Measurements from ENCODE around the gene FMNL1. TPM values are rescaled to one million over a fixed set of nuclear protein-coding genes. Genes with fewer than 3 reads are reported as not detected.
A peak's percentile ranks its signal among the peaks of the same experiment; 100 is the strongest.

The FMNL1 gene
- polyA plus RNA-seq, 4 donors: 3.1 to 15.4 (median 6.9) TPM

DNA sequence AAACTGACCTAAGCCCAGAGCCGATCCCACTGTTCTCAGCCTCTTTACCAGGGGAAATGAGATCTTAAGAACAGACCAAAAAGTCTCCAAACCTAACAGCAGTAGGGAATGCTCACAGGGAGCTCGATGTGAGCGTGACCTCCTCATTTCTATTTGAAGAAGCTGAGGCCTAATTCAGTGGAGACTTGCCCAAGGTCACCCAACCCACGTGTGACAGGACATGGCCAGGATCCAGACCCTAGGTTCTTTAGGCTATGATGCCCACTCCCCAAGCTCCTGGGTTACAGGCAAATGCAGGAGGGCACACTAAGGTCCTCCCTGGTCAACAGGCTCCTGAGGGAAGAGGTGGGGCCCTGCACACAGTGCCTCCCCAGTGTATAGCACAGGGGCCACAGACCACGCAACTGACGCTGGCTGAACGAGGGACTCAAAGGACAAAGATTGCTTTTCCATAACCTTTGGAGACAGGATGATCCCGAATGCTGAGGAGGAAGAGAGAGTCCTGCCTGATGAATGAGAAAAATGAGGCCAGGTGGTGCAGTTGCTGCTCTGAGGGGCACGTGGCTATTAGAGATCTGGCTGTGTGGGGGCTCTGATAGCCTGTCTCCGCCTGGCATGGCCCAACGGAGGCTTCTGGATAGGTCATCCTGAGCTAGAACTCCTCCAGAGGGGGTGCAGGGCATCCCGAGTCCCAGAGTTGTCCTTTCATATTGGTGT is 71.2 kb downstream of the FMNL1 start:
- FAIRE-seq: no peak
- peaks cover 40 to 67% (median 46%) of the 10 kb centered on the region in 3 donors for H3K4me1 ChIP-seq (ENCODE audit: control insufficient read depth in 3 of 3, insufficient read depth in 2 of 3, low read depth in 1 of 3, low read length in 2 of 3)
- no peaks in the 10 kb centered on the region for H3K9me3 ChIP-seq (ENCODE audit: control insufficient read depth in 2 of 2, insufficient read depth in 1 of 2, low read depth in 1 of 2, low read length in 1 of 2)
- no peaks in the 10 kb centered on the region for H3K27me3 ChIP-seq (ENCODE audit: control insufficient read depth in 3 of 3, insufficient read depth in 3 of 3, low read length in 3 of 3)
- peak overlapping the region; percentile 59 to 88 (median 62) for H3K27ac ChIP-seq (ENCODE audit: low read depth in 1 of 3, low read length in 2 of 3)
- 43 to 64% (median 52%) methylated on average over 12 of the region's 12 CpGs for WGBS, 3 donors
- H3K36me3 ChIP-seq (ENCODE audit: control insufficient read depth in 3 of 3, insufficient read depth in 2 of 3, low read depth in 1 of 3, low read length in 3 of 3): peaks cover 7 to 40% (median 9%) of the 10 kb centered on the region in 3 donors
- no peak overlapping the region for H3K4me3 ChIP-seq (ENCODE audit: low read depth in 1 of 3, low read length in 3 of 3)
- DNase-seq: peak in 1 of 2 donors; percentile 26

DNA sequence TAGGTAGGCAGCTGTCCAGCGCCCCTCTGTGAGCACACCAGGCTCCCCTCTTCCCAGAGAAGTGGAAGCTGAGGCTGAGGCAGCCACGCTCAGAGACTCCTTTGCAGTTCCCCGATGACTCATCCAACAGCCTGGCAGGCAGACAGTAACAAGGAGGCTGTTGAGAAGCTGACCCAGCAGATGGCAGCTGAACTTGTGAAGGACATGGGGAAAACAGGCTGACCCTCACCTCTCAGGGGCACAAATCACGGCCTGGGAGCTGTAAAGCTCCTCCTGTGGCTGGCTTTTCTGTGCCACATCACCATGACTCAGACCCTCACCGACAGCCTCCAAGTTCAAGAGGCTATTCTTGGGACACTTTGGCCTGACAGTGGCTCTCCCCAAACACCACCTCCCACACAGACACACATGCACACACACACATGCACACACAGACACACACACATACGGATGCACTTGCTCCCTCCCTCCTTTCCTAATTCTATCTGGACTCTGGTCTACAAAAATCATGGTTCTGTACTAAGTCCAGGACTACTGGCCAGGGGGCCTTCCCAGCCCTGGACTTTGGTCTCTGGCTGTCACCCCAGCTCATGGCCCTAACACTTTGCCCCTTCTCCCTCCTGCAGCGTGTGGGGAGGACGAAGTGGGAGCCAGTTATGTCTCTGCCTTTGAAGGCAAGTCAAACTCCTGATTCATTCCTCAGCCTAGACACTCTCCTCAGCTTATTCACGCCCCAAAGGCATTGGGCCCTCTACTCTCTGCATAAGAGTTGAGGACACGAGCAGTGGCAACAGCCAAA is 71.9 kb downstream of the FMNL1 start:
- Histone ChIP-seq H3K4me1 (ENCODE audit: control insufficient read depth in 3 of 3, insufficient read depth in 2 of 3, low read depth in 1 of 3, low read length in 2 of 3) (peaks cover 36 to 60% (median 45%) of the 10 kb centered on the region in 3 donors), H3K27me3 (ENCODE audit: control insufficient read depth in 3 of 3, insufficient read depth in 3 of 3, low read length in 3 of 3) (no peaks in the 10 kb centered on the region), H3K27ac (ENCODE audit: low read depth in 1 of 3, low read length in 2 of 3) (peak overlapping the region; percentile 59 to 88 (median 62)), H3K9me3 (ENCODE audit: control insufficient read depth in 2 of 2, insufficient read depth in 1 of 2, low read depth in 1 of 2, low read length in 1 of 2) (no peaks in the 10 kb centered on the region), H3K4me3 (ENCODE audit: low read depth in 1 of 3, low read length in 3 of 3) (no peak overlapping the region), H3K36me3 (ENCODE audit: control insufficient read depth in 3 of 3, insufficient read depth in 2 of 3, low read depth in 1 of 3, low read length in 3 of 3) (peaks cover 5 to 35% (median 8%) of the 10 kb centered on the region in 3 donors)
- DNase-seq: peak; percentile 64 to 90
- no peak for FAIRE-seq
- 15 to 40% (median 35%) methylated on average over 10 of the region's 10 CpGs for WGBS, 3 donors

DNA sequence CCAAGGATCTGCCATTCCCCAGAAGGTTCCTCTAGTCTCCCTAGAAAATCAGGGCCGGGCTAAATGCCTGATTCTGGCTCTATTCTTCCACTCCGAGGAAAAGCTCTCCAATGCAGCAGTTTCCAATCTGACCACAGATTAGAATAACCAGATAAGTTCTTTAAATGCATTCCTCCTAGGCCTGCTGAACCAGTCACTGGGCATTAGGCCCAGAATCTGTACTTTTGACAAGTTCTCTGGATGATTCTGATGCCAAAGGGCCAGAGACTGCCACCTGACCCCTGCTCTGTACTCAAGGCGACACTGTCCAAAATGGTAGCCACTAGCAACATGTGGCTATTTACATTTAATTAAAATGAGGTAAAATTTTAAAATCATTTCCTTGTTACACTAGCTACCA is 72.8 kb downstream of the FMNL1 start:
- DNase-seq (peak in 1 of 2 donors; percentile 34), FAIRE-seq (no peak)
- no peaks in the 10 kb centered on the region for H3K9me3 ChIP-seq (ENCODE audit: control insufficient read depth in 2 of 2, insufficient read depth in 1 of 2, low read depth in 1 of 2, low read length in 1 of 2)
- H3K27me3 ChIP-seq (ENCODE audit: control insufficient read depth in 3 of 3, insufficient read depth in 3 of 3, low read length in 3 of 3): no peaks in the 10 kb centered on the region
- H3K36me3 ChIP-seq (ENCODE audit: control insufficient read depth in 3 of 3, insufficient read depth in 2 of 3, low read depth in 1 of 3, low read length in 3 of 3): peaks cover 0 to 33% (median 4%) of the 10 kb centered on the region in 3 donors
- peak overlapping the region; percentile 59 to 88 (median 62) for H3K27ac ChIP-seq (ENCODE audit: low read depth in 1 of 3, low read length in 2 of 3)
- peaks cover 35 to 51% (median 39%) of the 10 kb centered on the region in 3 donors for H3K4me1 ChIP-seq (ENCODE audit: control insufficient read depth in 3 of 3, insufficient read depth in 2 of 3, low read depth in 1 of 3, low read length in 2 of 3)
- 32 to 48% (median 40%) methylated on average over 3 of the region's 3 CpGs for WGBS, 3 donors
- H3K4me3 ChIP-seq (ENCODE audit: low read depth in 1 of 3, low read length in 3 of 3): no peak overlapping the region

DNA sequence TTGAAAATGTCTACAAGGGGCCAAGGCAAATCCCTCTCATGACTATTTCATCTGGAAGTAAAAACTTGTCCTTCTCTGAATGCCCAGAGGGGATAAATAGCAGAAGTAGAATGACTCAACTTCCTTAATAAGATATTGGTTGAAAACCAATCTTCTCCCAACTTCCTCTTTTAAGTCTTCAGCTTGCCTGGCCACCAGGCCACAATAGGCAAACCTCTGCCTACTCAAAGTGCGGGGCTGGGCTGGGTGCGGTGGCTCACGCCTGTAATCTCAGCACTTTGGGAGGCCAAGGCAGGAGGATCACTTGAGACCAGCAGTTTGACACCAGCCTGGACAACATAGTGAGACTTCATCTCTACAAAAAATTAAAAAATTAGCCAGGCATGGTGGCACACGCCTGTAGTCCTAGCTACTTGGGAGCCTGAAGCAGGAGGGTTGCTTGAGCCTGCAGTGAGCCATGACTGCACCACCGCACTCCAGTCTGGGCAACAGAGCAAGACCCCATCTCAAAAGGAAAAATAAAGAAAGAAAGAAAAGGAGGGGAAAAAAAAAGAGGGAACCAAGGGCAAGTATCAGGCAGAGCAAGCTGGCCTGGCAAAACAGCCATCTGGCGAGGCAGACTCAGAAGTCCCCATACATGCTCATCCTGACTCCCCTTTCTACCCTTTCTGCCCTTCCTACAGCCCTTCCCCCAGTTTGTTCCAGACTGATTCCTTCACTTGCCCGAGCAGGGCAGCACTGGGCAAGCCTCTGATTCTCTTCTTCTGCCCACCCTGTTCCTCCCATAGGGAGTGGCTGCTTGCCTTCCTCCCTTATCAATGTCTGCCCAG is 74.5 kb downstream of the FMNL1 start:
- Histone ChIP-seq H3K36me3 (ENCODE audit: control insufficient read depth in 3 of 3, insufficient read depth in 2 of 3, low read depth in 1 of 3, low read length in 3 of 3) (peaks cover 0 to 20% (median 0%) of the 10 kb centered on the region in 3 donors), H3K4me1 (ENCODE audit: control insufficient read depth in 3 of 3, insufficient read depth in 2 of 3, low read depth in 1 of 3, low read length in 2 of 3) (peaks cover 34 to 43% (median 35%) of the 10 kb centered on the region in 3 donors), H3K4me3 (ENCODE audit: low read depth in 1 of 3, low read length in 3 of 3) (no peak overlapping the region), H3K9me3 (ENCODE audit: control insufficient read depth in 2 of 2, insufficient read depth in 1 of 2, low read depth in 1 of 2, low read length in 1 of 2) (no peaks in the 10 kb centered on the region), H3K27me3 (ENCODE audit: control insufficient read depth in 3 of 3, insufficient read depth in 3 of 3, low read length in 3 of 3) (no peaks in the 10 kb centered on the region), H3K27ac (ENCODE audit: low read depth in 1 of 3, low read length in 2 of 3) (peak overlapping the region; percentile 14 to 60 (median 29))
- FAIRE-seq (no peak), DNase-seq (no peak)
- 72 to 81% (median 72%) methylated on average over 7 of the region's 7 CpGs for WGBS, 3 donors

DNA sequence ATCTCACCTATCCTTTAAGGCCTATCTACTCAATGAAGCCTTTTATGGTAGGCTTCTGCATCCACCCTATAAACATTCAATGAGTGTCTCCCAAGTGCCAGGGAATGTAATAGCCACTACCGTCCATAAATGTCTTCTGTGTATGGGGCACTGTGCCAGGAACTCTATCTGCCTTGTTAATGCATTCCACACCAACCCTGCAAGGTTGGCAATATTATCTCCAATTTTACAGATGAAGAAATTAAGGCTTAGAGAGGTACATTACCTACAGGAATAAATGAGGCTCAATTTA is 75.1 kb downstream of the FMNL1 start:
- peaks cover 31 to 38% (median 35%) of the 10 kb centered on the region in 3 donors for H3K4me1 ChIP-seq (ENCODE audit: control insufficient read depth in 3 of 3, insufficient read depth in 2 of 3, low read depth in 1 of 3, low read length in 2 of 3)
- DNase-seq: peak in 1 of 2 donors; percentile 90

More for the DNA sequence above, 75.1 kb downstream of the FMNL1 start:
- Histone ChIP-seq H3K9me3 (ENCODE audit: control insufficient read depth in 2 of 2, insufficient read depth in 1 of 2, low read depth in 1 of 2, low read length in 1 of 2) (no peaks in the 10 kb centered on the region), H3K36me3 (ENCODE audit: control insufficient read depth in 3 of 3, insufficient read depth in 2 of 3, low read depth in 1 of 3, low read length in 3 of 3) (peaks cover 0 to 20% (median 0%) of the 10 kb centered on the region in 3 donors), H3K4me3 (ENCODE audit: low read depth in 1 of 3, low read length in 3 of 3) (no peak overlapping the region), H3K27me3 (ENCODE audit: control insufficient read depth in 3 of 3, insufficient read depth in 3 of 3, low read length in 3 of 3) (no peaks in the 10 kb centered on the region), H3K27ac (ENCODE audit: low read depth in 1 of 3, low read length in 2 of 3) (peak overlapping the region in 2 of 3 donors; percentile 29 to 60)
- WGBS, 3 donors: 0 to 31% (median 30%) methylated on average over 1 of the region's 1 CpG
- no peak for FAIRE-seq

Other genes starting within 250 kb of the FMNL1 start
- 10 to 100 TPM in 2 of 4 donors, 1 to 10 TPM in 2; 4.2 to 22.5 (median 11.4) TPM for gene DCAKD, start 170.3 kb upstream of the FMNL1 start, polyA plus RNA-seq
- 100 to 1,000 TPM in 1 of 4 donors, 10 to 100 TPM in 3; 38.9 to 131 (median 72.0) TPM for gene NMT1, start 160.6 kb upstream of the FMNL1 start, polyA plus RNA-seq
- 10 to 100 TPM in 3 of 4 donors, 1 to 10 TPM in 1; 7.8 to 23.1 (median 11.2) TPM for gene PLCD3, start 89.4 kb upstream of the FMNL1 start, polyA plus RNA-seq
- 100 to 1,000 TPM in 2 of 4 donors, 10 to 100 TPM in 2; 18.1 to 184 (median 93.2) TPM for gene ACBD4, start 86.2 kb upstream of the FMNL1 start, polyA plus RNA-seq
- 10 to 100 TPM; 17.5 to 51.7 (median 42.4) TPM for gene HEXIM1, start 73.4 kb upstream of the FMNL1 start, polyA plus RNA-seq
- 10 to 100 TPM; 11.2 to 13.3 (median 12.1) TPM for gene HEXIM2, start 60.0 kb upstream of the FMNL1 start, polyA plus RNA-seq
- gene SPATA32, start 40.2 kb downstream of the FMNL1 start, polyA plus RNA-seq: under 1 TPM in 2 of 4 donors, not detected in 2; 0.04 to 0.32 TPM
- gene MAP3K14, start 95.1 kb downstream of the FMNL1 start, polyA plus RNA-seq: 10 to 100 TPM in 3 of 4 donors, 1 to 10 TPM in 1; 6.4 to 19.2 (median 11.1) TPM
- 100 to 1,000 TPM in 3 of 4 donors, 10 to 100 TPM in 1; 65.2 to 132 (median 116) TPM for gene ARHGAP27, start 211.0 kb downstream of the FMNL1 start, polyA plus RNA-seq

Data from small intestine (tissue), 7 donors.